GM12878 (cell line): ENCODE measurements around the gene ACTR5. TPM values are rescaled to one million over a fixed set of nuclear protein-coding genes. Genes with fewer than 3 reads are reported as not detected.

Experiments used
- BCL11A ChIP-seq: IDR thresholded peaks from 2 replicates; pipeline ENCODE4 v1.6.1; 2011; ENCODE audit warnings: low read depth, low read length
- BCLAF1 ChIP-seq: fragments of 450-650 bp; IDR thresholded peaks from 2 replicates; pipeline ENCODE4 v1.6.1; 2017; ENCODE audit warnings: antibody characterized with exemption, mild to moderate bottlenecking, moderate library complexity
- CBX5 ChIP-seq: sonication (generic); IDR thresholded peaks from 2 replicates; pipeline ENCODE4 v1.6.1; 2016; ENCODE audit warnings: low read depth, moderate library complexity, mild to moderate bottlenecking, inconsistent platforms
- CTCF ChIP-seq, 3 experiments: IDR thresholded peaks in 2 of 3; conservative IDR thresholded peaks in 1 of 3; 2 replicates each; pipeline ENCODE4 v1.5.1; 2011; ENCODE audit warnings: low read depth in 3 of 3, low read length in 3 of 3, mild to moderate bottlenecking in 3 of 3, control low read depth in 2 of 3, moderate library complexity in 2 of 3, inconsistent platforms in 1 of 3, mixed read lengths in 1 of 3; ENCODE audit not compliant: control insufficient read depth in 2 of 3, insufficient read depth in 1 of 3; ENCODE audit errors: extremely low read depth in 1 of 3
- DPF2 ChIP-seq: fragments of 450-650 bp; IDR thresholded peaks from 2 replicates; pipeline ENCODE4 v1.6.1; 2017; ENCODE audit warnings: mild to moderate bottlenecking
- EGR1 ChIP-seq, 2 experiments: IDR thresholded peaks; 1 replicate in 1 of 2; 2 replicates in 1 of 2; pipeline ENCODE4 v1.6.1; 2011 to 2012; ENCODE audit warnings: low read depth in 2 of 2, low read length in 2 of 2, borderline replicate concordance in 1 of 2, mild to moderate bottlenecking in 1 of 2, moderate library complexity in 1 of 2
- GATAD2B ChIP-seq: fragments of 450-650 bp; conservative IDR thresholded peaks from 2 replicates; pipeline ENCODE4 v1.6.1; 2017; ENCODE audit warnings: low read depth, mild to moderate bottlenecking, moderate library complexity
- HDGF ChIP-seq: fragments of 450-650 bp; IDR thresholded peaks from 2 replicates; pipeline ENCODE4 v1.6.1; 2016; ENCODE audit warnings: antibody characterized with exemption
- KAT2A ChIP-seq: conservative IDR thresholded peaks from 2 replicates; pipeline ENCODE4 v1.6.1; 2011; ENCODE audit warnings: low read depth, low read length; ENCODE audit not compliant: control insufficient read depth
- NR2C2 ChIP-seq: IDR thresholded peaks from 2 replicates; pipeline ENCODE4 v1.6.1; 2011; ENCODE audit warnings: borderline replicate concordance, low read depth; ENCODE audit not compliant: control insufficient read depth, insufficient read length
- PAX5 ChIP-seq: IDR thresholded peaks from 2 replicates; pipeline ENCODE4 v1.6.1; 2011; ENCODE audit warnings: low read depth, low read length, borderline replicate concordance
- PKNOX1 ChIP-seq: fragments of 450-650 bp; IDR thresholded peaks from 2 replicates; pipeline ENCODE4 v1.6.1; 2016; ENCODE audit warnings: mild to moderate bottlenecking
- PML ChIP-seq: IDR thresholded peaks from 2 replicates; pipeline ENCODE4 v1.6.1; 2012; ENCODE audit warnings: low read length, inconsistent platforms
- RELB ChIP-seq: fragments of 450-650 bp; IDR thresholded peaks from 2 replicates; pipeline ENCODE4 v1.6.1; 2017; ENCODE audit warnings: low read depth, mild to moderate bottlenecking, moderate library complexity
- SMAD5 ChIP-seq: IDR thresholded peaks from 2 replicates; pipeline ENCODE4 v1.6.1; 2016; ENCODE audit warnings: antibody characterized with exemption, low read depth
- SUPT20H ChIP-seq: IDR thresholded peaks from 2 replicates; pipeline ENCODE4 v1.6.1; 2011; ENCODE audit warnings: low read depth, mild to moderate bottlenecking, low read length, moderate library complexity, borderline replicate concordance; ENCODE audit not compliant: control insufficient read depth
- ZBED1 ChIP-seq: IDR thresholded peaks from 2 replicates; pipeline ENCODE4 v1.6.1; 2016; ENCODE audit warnings: borderline replicate concordance
- ZZZ3 ChIP-seq: IDR thresholded peaks from 2 replicates; pipeline ENCODE4 v1.6.1; 2011; ENCODE audit warnings: low read depth; ENCODE audit not compliant: control insufficient read depth, insufficient read length
- polyA plus RNA-seq, 11 experiments: library from polyadenylated mRNA; depleted of rRNA in 4 of 11; unstranded in 6 of 11; stranded (reverse) in 5 of 11; fragments of >200 nt; fragmentation: Nextera tagmentation in 4 of 11; fragmentation: Illumina TruSeq in 1 of 11; extraction: Ambion mirVana in 4 of 11; extraction: Trizol in 1 of 11; gene quantifications; 1 replicate in 1 of 11; 2 replicates in 10 of 11; pipeline versions ENCODE4 v1.2.1 to v1.2.3, GENCODE V29; 2011 to 2016; ENCODE audit warnings: inconsistent platforms in 2 of 11, missing spikeins in 2 of 11, low read depth in 1 of 11
- total RNA-seq, 4 experiments: library from RNA; depleted of rRNA in 3 of 4; stranded (reverse); fragments of >200 nt in 3 of 4; fragmentation: Illumina TruSeq in 1 of 4; extraction: Trizol in 1 of 4; gene quantifications; 2 replicates each; pipeline versions ENCODE4 v1.2.1 to v1.2.3, GENCODE V29; 2013 to 2021

The ACTR5 gene
- total and polyA plus RNA-seq, 10 of the 15 experiments (the other 5 are each of a cell fraction or from before 2014, with no cell fraction given) = 0.52 to 14.7 (median 8.8) TPM

- TF ChIP-seq CTCF (IDR thresholded peaks at IDR 0.05 in 2 of 3, conservative IDR thresholded peaks at IDR 0.05 in 1 of 3; ENCODE audit: control insufficient read depth in 2 of 3, extremely low read depth in 1 of 3, insufficient read depth in 1 of 3, low read depth in 3 of 3, low read length in 3 of 3) = no peak
- no peak for TF ChIP-seq SUPT20H
- peak; percentile 48 for TF ChIP-seq PKNOX1
- no peak for TF ChIP-seq CBX5
- TF ChIP-seq EGR1 (IDR thresholded peaks at IDR 0.05; ENCODE audit: borderline replicate concordance in 1 of 2, low read depth in 2 of 2, low read length in 2 of 2) = peak in 1 of 2 experiments; percentile 35; a peak in 1 of 3 replicates
- TF ChIP-seq PML = no peak; the same call in 1 of the 2 replicates
- no peak for TF ChIP-seq KAT2A
- TF ChIP-seq BCL11A = peak; percentile 69; the same call in 1 of the 2 replicates
- peak; percentile 71; the same call in 1 of the 2 replicates for TF ChIP-seq ZBED1
- no peak for TF ChIP-seq ZZZ3
- TF ChIP-seq NR2C2 = no peak
- peak; percentile 89 for TF ChIP-seq DPF2
- no peak for TF ChIP-seq BCLAF1
- TF ChIP-seq PAX5 = peak; percentile 80
- peak; percentile 58 for TF ChIP-seq GATAD2B
- peak; percentile 59; the same call in 1 of the 2 replicates for TF ChIP-seq RELB
- TF ChIP-seq HDGF = peak; percentile 54; the same call in 1 of the 2 replicates
- no peak; the same call in 1 of the 2 replicates for TF ChIP-seq SMAD5
Measured at GRCh38 chr20:38804682-38805501, 56.6 kb downstream of the ACTR5 start (continued).
